GM12801 (cell line): ENCODE data around the gene LIMK2.

ENCODE experiments used
- CTCF ChIP-seq: IDR thresholded peaks from one replicate; pipeline ENCODE4 v1.5.1; 2011; ENCODE audit warnings: control low read depth; ENCODE audit not compliant: insufficient read length; ENCODE audit errors: extremely low read depth

Gene LIMK2

GRCh38 chr22:31210556-31211421 lies 1.3 kb upstream of the LIMK2 start:
- no peak for TF ChIP-seq CTCF

GRCh38 chr22:31211482-31211861 lies 626 bp upstream of the LIMK2 start:
- TF ChIP-seq CTCF: no peak

GRCh38 chr22:31212783-31213629 lies 908 bp downstream of the LIMK2 start:
- no peak for TF ChIP-seq CTCF

GRCh38 chr22:31215018-31215535 lies 3.0 kb downstream of the LIMK2 start:
- no peak for TF ChIP-seq CTCF

GRCh38 chr22:31218565-31219262 lies 6.6 kb downstream of the LIMK2 start:
- TF ChIP-seq CTCF: no peak

- no peak for TF ChIP-seq CTCF
Observed at GRCh38 chr22:31221084-31221483, 9.0 kb downstream of the LIMK2 start.

- TF ChIP-seq CTCF: no peak
Observed at GRCh38 chr22:31222736-31223135, 10.6 kb downstream of the LIMK2 start.
